IMR-90 (cell line): ENCODE measurements around the gene FAM240A.

Experiments
- CTCF ChIP-seq: conservative IDR thresholded peaks from 2 replicates; pipeline ENCODE4 v1.5.1; 2012; ENCODE audit warnings: mild to moderate bottlenecking, low read depth, low read length, improper control_type of control experiment
- FOS ChIP-seq: fragments of 150-350 bp; IDR thresholded peaks from 2 replicates; pipeline ENCODE4 v1.6.1; 2016; ENCODE audit warnings: low read depth, low read length
- POLR2A ChIP-seq: IDR thresholded peaks from 2 replicates; pipeline ENCODE4 v1.6.1; 2012; ENCODE audit warnings: mild to moderate bottlenecking, low read depth, low read length
- SMC3 ChIP-seq: fragments of 150-350 bp; IDR thresholded peaks from 2 replicates; pipeline ENCODE4 v1.6.1; 2016; ENCODE audit warnings: low read depth, mild to moderate bottlenecking, antibody characterized with exemption, low read length, moderate library complexity

GRCh38 chr3:46571684-46572083 is 40.6 kb upstream of the FAM240A start:
- no peak for TF ChIP-seq CTCF
- no peak for TF ChIP-seq POLR2A
- no peak for TF ChIP-seq FOS
- no peak for TF ChIP-seq SMC3
